ENCODE data around the gene SEC16A. TPM values are rescaled to one million over a fixed set of nuclear protein-coding genes. Genes with fewer than 3 reads are reported as not detected.

Gene SEC16A
- total and polyA plus RNA-seq, 3 donors from 2014 or later = 67.8 to 103 (median 90.4) TPM

DNA sequence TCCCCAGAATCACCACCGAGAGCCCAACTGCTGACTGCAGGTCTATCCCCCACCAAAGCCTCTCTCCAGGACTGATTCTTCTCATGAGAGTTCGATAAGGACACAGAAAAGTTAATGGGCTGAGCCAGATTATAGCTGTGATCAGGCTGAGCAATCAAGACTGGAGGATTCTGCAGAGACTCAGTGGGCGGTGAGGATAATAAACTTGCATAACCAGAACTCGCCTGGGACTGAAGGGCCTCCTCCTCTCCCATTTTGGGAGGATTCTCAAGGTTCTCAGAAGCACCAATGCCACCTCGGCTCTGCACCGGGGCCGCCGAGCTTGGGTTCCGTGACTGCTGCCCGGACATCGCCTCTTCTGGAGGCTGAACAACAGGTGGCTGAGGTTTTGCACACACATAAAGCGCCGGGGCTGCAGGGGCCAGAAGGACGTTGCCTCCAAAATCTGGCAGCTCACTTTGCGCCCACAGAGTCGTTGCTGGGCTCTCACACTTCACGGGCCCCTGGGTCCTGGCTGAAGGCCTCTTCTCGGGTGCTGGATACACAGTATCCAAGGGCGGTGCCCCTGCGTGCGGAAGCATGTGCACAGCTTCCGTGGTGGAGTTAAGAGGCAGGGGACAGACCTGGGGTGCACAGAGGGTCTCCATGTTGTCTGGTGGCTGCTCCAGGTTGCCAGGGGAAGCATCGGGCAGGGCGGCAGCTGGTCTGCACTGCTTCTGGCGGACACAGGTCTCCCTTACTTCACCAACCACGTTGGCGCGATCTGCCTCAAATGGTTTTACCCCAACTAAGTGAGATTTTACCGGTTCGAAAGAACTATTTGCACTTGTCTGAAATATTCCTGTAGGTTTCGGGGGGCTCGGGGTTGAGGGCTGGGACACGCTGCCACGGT is 7.6 kb downstream of the SEC16A start:
- no peaks in the 10 kb centered on the region for H3K9me3 ChIP-seq
- H3K4me1 ChIP-seq = peaks cover 4% of the 10 kb centered on the region
- no peaks in the 10 kb centered on the region for H3K36me3 ChIP-seq (ENCODE audit: low read depth, missing control alignments)
- no peak for DNase-seq
- H3K27ac ChIP-seq = no peak overlapping the region
- H3K27me3 ChIP-seq = no peaks in the 10 kb centered on the region
- 92 to 93% methylated on average over 26 to 32 of the region's 34 CpGs for WGBS, 2 donors
- TF ChIP-seq, protein P1, sequence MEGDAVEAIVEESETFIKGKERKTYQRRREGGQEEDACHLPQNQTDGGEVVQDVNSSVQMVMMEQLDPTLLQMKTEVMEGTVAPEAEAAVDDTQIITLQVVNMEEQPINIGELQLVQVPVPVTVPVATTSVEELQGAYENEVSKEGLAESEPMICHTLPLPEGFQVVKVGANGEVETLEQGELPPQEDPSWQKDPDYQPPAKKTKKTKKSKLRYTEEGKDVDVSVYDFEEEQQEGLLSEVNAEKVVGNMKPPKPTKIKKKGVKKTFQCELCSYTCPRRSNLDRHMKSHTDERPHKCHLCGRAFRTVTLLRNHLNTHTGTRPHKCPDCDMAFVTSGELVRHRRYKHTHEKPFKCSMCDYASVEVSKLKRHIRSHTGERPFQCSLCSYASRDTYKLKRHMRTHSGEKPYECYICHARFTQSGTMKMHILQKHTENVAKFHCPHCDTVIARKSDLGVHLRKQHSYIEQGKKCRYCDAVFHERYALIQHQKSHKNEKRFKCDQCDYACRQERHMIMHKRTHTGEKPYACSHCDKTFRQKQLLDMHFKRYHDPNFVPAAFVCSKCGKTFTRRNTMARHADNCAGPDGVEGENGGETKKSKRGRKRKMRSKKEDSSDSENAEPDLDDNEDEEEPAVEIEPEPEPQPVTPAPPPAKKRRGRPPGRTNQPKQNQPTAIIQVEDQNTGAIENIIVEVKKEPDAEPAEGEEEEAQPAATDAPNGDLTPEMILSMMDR (IDR thresholded peaks at IDR 0.05) = no peak
- no peak for TF ChIP-seq POLR2A (IDR thresholded peaks at IDR 0.05)
- intact Hi-C loops (cut with DNase I; ENCODE audit: low total_unique reads) = no loop called here
- H3K4me3 ChIP-seq = no peak overlapping the region

DNA sequence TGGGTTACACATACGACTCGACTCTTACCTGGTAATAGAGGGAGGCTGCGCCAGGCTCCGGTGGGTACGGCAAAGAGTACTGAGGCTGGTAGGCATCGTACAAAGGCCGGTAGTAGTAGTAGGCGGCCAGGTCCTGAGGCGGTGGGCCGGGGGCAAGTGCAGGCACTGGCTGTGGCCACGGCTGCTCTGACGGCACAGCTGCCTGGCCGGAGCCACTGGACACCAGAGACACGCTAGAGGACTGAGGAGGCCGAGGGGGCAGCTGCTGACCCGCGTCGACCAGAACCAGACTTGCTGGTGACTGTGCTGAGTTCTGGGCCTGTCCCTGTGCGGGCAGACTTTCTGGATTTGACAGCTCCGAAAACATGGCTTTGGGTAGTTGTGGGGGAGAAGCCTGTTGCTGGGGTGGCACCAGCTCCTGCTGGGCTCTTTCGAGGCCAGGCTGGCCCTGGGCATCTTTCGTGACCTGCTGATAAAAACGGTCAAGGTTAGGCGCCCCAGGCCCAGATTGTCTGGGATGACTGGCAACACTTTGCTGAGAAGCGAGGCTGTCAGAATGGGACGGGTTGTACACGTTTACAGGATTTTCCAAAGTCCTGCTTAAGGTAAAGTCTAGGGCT is 8.7 kb downstream of the SEC16A start:
- no peak for TF ChIP-seq POLR2A (IDR thresholded peaks at IDR 0.05)
- TF ChIP-seq, protein P1 (IDR thresholded peaks at IDR 0.05) = no peak
- H3K4me1 ChIP-seq = peaks cover 5% of the 10 kb centered on the region
- no peak overlapping the region for H3K4me3 ChIP-seq
- H3K9me3 ChIP-seq = no peaks in the 10 kb centered on the region
- no peaks in the 10 kb centered on the region for H3K27me3 ChIP-seq
- no peak for DNase-seq
- WGBS, 2 donors = 83 to 84% methylated on average over 24 to 27 of the region's 27 CpGs
- no peaks in the 10 kb centered on the region for H3K36me3 ChIP-seq (ENCODE audit: low read depth, missing control alignments)
- intact Hi-C loops (cut with DNase I; ENCODE audit: low total_unique reads) = no loop called here
- H3K27ac ChIP-seq = no peak overlapping the region

- 88 to 94% methylated on average over 14 of the region's 14 CpGs for WGBS, 2 donors
- Histone ChIP-seq H3K27ac (no peak overlapping the region), H3K9me3 (no peaks in the 10 kb centered on the region), H3K4me3 (no peak overlapping the region), H3K36me3 (ENCODE audit: low read depth, missing control alignments) (no peaks in the 10 kb centered on the region), H3K27me3 (no peaks in the 10 kb centered on the region), H3K4me1 (peaks cover 5% of the 10 kb centered on the region)
- DNase-seq = no peak
- no peak for TF ChIP-seq POLR2A (IDR thresholded peaks at IDR 0.05)
- TF ChIP-seq, protein P1 (IDR thresholded peaks at IDR 0.05) = no peak
- intact Hi-C loops (cut with DNase I; ENCODE audit: low total_unique reads) = no loop called here
Observed at GRCh38 chr9:136473354-136473721, 9.5 kb downstream of the SEC16A start.

DNA sequence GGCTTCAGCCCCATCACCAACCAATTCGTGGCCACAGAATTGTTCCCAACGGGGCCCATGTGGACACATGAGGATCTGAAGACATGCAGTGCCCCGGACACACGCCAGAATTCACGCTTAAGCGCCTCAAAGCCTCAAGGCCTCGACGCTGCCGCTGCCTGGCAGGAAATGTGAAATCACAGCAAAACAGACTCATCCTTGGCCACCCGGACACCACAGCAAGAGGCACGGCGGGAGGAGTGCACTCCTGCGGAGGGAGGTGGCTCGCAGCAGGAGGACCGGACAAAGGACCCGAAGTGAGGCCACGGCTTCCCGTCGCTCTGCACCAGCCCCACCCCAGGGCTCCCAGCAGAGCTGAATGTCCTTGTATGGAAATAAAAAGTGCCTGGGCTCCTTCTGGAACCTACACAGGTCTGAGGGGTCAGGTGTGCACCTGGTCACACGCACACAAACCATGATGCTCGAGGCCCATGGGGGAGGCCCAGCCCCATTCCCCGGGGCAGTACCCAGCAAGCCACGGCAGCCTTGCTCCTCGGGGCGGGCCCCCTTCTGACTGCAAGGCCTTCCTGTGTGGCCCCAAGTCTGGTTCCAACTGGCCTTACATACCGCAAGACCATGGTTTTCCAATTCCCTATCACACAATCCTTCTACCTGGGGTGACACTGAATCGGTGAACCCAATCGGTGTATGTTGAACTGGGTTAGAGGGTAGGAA is 10.0 kb downstream of the SEC16A start:
- Histone ChIP-seq H3K4me3 (no peak overlapping the region), H3K4me1 (peaks cover 5% of the 10 kb centered on the region), H3K9me3 (no peaks in the 10 kb centered on the region), H3K27me3 (no peaks in the 10 kb centered on the region), H3K27ac (no peak overlapping the region), H3K36me3 (ENCODE audit: low read depth, missing control alignments) (no peaks in the 10 kb centered on the region)
- 93 to 94% methylated on average over 14 to 28 of the region's 28 CpGs for WGBS, 2 donors
- intact Hi-C loops (cut with DNase I; ENCODE audit: low total_unique reads) = no loop called here
- DNase-seq = no peak
- no peak for TF ChIP-seq POLR2A (IDR thresholded peaks at IDR 0.05)
- TF ChIP-seq, protein P1 (IDR thresholded peaks at IDR 0.05) = no peak
